ENCODE results near the gene CFAP70. TPM values are rescaled to one million over a fixed set of nuclear protein-coding genes. Genes with fewer than 3 reads are reported as not detected.

CFAP70 gene
- total RNA-seq, 1 donor, result 0.43 TPM

DNA sequence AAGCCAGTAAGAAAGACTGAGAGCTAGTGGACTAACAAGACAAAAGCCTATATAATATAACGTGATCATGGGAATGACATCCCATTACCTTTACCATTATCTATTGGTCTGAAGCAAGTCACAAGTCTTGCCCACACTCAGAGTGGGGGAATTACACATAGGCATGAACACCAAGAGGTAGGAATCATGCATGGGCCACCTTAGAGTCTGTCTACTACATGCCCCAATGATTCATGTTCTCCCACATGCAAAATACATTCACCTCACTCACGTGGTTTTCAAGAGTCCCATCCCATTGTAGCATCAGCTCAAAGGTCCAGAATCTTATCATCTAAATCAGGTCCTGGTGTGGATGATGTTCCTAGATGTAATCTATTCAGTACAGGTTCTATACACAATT lies 141.0 kb downstream of the CFAP70 start:
- TF ChIP-seq, protein P1, sequence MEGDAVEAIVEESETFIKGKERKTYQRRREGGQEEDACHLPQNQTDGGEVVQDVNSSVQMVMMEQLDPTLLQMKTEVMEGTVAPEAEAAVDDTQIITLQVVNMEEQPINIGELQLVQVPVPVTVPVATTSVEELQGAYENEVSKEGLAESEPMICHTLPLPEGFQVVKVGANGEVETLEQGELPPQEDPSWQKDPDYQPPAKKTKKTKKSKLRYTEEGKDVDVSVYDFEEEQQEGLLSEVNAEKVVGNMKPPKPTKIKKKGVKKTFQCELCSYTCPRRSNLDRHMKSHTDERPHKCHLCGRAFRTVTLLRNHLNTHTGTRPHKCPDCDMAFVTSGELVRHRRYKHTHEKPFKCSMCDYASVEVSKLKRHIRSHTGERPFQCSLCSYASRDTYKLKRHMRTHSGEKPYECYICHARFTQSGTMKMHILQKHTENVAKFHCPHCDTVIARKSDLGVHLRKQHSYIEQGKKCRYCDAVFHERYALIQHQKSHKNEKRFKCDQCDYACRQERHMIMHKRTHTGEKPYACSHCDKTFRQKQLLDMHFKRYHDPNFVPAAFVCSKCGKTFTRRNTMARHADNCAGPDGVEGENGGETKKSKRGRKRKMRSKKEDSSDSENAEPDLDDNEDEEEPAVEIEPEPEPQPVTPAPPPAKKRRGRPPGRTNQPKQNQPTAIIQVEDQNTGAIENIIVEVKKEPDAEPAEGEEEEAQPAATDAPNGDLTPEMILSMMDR (IDR thresholded peaks at IDR 0.05; ENCODE audit: insufficient read depth, low read depth, low read length), result no peak
- DNase-seq (ENCODE audit: low read depth), result no peak
- no peak overlapping the region for H3K4me3 ChIP-seq (ENCODE audit: low read depth, low read length)

DNA sequence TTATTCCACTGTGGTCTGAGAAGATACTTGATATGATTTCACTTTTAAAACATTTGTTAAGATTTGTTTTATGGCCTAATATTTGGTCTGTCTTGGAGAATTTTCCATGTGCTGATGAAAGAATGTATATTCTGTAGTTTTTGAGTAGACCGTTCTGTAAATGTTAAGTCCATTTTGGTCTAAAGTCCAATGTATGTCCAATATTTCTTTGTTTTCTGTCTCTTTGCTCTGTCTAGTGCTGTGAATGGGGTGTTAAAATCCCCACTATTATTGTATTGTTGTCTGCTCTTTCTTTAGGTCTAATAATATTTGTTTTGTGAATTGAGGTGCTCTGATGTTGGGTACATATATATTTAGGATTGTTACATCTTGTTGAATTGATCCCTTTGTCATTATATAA lies 142.9 kb downstream of the CFAP70 start:
- TF ChIP-seq, protein P1 (IDR thresholded peaks at IDR 0.05; ENCODE audit: insufficient read depth, low read depth, low read length), result no peak
- no peak for DNase-seq (ENCODE audit: low read depth)
- H3K4me3 ChIP-seq (ENCODE audit: low read depth, low read length), result no peak overlapping the region

DNA sequence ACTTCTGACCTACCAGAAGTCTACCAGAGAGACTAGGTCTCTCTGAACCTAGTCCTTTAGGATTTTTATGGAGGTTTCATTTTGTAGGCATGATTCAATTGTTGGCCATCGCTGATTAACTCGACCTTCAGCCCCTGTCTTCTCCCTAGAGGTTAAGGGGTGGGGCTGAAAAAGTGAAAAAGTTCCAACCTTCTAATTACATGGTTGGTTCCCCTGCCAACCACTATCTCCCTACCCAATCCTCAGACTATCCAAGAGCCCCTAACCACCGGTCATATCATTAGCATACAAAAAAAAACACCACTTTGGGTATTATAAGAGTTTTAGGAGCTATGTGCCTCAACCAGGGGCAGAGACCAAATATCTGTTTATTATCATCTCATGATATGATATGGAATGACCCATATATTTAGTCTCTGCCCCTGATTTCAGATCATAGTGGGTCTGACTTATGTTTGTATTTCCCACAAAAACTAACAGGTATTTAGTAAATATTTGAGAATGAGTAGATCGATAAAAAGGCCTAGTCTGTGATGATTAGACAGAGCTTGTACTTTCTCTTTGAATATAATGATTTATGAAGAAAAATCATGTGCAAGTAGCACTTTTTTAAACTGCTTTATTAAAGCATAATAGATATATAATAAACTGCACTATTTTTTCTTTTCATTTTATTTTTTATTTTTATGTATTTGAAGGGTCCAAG lies 147.4 kb downstream of the CFAP70 start:
- DNase-seq (ENCODE audit: low read depth), result no peak
- TF ChIP-seq, protein P1 (IDR thresholded peaks at IDR 0.05; ENCODE audit: insufficient read depth, low read depth, low read length), result no peak
- H3K4me3 ChIP-seq (ENCODE audit: low read depth, low read length), result no peak overlapping the region

DNA sequence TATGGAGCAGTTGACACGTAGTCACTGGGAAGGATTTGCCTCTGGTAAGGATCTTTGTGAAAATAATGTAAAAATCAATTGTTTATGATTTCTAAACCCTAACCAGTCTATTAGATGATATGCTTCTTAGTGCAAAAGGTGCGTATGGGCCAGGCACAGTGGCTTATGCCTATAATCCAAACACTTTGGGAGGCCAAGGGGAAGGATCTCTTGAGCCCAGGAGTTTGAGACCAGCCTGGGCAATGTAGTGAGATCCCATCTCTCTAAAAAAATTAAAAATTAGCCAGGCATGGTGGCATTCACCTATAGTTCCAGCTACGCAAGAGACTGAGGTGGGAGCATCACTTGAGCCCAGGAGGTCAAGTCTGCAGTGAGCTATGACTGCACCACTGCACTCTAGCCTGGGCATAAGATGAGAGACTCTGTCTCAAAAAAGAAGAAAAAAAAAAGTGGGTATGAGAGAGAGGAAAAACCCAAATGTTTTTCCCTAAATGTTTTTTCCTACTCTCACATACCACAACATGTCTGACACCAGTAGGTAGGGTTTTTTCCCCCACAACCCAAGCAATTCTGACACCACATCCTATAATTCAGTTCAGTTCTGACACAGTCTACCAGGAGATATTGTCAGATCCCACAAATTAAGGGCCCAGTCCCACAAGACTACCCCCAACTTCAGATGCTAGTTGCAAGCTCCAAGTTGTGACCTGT lies 148.1 kb downstream of the CFAP70 start:
- DNase-seq (ENCODE audit: low read depth), result no peak
- H3K4me3 ChIP-seq (ENCODE audit: low read depth, low read length), result no peak overlapping the region
- TF ChIP-seq, protein P1 (IDR thresholded peaks at IDR 0.05; ENCODE audit: insufficient read depth, low read depth, low read length), result no peak

DNA sequence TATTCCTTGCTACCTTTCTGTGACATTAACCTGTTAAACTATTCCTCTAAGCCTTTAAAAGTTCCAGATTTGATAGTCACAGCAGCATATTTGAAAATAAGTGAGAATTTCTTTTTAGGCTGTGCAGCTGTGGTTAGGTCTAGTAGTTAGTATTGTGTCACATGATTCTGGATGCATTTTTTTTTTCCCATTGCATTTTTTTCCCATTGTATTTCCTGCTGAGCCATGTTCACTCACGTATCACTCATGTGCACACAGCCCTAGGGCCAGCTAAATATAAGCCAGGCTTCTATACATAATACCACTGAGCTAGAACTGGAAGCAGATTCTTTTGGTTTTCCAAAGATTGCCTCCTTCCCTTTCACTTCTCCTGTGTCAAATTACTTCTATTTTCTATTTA lies 149.0 kb downstream of the CFAP70 start:
- TF ChIP-seq, protein P1 (IDR thresholded peaks at IDR 0.05; ENCODE audit: insufficient read depth, low read depth, low read length), result no peak
- H3K4me3 ChIP-seq (ENCODE audit: low read depth, low read length), result no peak overlapping the region
- peak; percentile 9 for DNase-seq (ENCODE audit: low read depth)

DNA sequence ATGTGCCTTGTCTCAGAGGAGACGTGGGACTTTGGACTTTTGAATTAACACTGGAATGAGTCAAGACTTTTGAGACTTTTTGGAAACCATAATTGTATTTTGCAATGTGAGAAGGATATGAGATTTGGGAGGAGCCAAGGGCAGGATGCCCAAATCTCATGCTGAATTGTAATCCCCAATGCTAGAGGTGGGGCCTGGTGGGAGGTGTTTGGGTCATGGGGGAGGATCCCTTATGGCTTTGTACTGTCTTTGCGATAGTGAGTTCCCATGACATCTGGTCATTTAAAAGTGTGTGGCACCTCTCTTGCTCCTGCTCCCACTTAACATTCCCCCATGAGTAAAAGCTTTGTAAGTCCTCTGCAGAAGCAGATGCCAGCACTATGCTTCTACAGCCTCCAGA lies 150.8 kb downstream of the CFAP70 start:
- TF ChIP-seq, protein P1 (IDR thresholded peaks at IDR 0.05; ENCODE audit: insufficient read depth, low read depth, low read length), result no peak
- no peak for DNase-seq (ENCODE audit: low read depth)
- no peak overlapping the region for H3K4me3 ChIP-seq (ENCODE audit: low read depth, low read length)

Data from fibroblast of villous mesenchyme (primary cell).